ENCODE results near the gene FUCA2.

Gene FUCA2

DNA sequence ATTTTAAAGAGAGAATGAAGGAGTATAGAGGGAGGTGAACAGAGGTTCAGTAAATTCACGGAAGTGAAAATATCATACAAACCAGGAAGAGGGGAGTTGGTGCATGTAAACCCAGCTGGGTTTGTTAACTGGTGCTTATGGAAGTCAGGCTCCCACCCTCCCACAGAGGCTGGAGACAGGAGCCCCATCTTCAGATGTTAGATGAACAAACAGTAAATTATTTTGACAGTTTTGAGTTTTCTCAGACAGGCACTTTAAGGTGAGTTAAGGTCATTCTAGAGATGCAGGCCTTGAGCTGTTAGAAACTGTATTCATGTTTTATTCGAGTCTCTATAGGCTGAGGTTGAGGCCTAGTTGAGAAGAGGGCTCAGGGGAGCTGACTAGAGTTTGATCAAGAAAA lies 41.8 kb upstream of the FUCA2 start:
- DNase-seq (ENCODE audit: low read depth) = no peak
- TF ChIP-seq, protein P1, sequence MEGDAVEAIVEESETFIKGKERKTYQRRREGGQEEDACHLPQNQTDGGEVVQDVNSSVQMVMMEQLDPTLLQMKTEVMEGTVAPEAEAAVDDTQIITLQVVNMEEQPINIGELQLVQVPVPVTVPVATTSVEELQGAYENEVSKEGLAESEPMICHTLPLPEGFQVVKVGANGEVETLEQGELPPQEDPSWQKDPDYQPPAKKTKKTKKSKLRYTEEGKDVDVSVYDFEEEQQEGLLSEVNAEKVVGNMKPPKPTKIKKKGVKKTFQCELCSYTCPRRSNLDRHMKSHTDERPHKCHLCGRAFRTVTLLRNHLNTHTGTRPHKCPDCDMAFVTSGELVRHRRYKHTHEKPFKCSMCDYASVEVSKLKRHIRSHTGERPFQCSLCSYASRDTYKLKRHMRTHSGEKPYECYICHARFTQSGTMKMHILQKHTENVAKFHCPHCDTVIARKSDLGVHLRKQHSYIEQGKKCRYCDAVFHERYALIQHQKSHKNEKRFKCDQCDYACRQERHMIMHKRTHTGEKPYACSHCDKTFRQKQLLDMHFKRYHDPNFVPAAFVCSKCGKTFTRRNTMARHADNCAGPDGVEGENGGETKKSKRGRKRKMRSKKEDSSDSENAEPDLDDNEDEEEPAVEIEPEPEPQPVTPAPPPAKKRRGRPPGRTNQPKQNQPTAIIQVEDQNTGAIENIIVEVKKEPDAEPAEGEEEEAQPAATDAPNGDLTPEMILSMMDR (IDR thresholded peaks at IDR 0.05; ENCODE audit: low read length, missing control alignments) = no peak
- H3K4me3 ChIP-seq (replicated peaks; ENCODE audit: low read depth, low read length) = no peak overlapping the region

DNA sequence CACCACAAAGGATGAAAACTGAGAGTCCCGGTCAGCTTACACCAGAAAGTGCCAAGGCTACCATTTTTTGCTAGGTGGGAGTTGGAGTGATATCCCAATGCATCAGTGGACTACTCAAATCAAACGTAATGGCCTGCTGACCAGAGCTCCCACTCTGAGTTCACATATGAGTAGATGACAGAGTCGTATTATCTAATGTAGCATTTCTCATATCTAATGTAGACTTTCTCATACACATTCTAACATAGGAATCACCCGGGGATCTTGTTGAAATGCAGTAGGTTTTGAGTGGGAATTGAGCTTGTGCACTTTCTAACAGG lies 38.4 kb upstream of the FUCA2 start:
- DNase-seq (ENCODE audit: low read depth) = no peak
- TF ChIP-seq, protein P1 (IDR thresholded peaks at IDR 0.05; ENCODE audit: low read length, missing control alignments) = no peak
- H3K4me3 ChIP-seq (replicated peaks; ENCODE audit: low read depth, low read length) = no peak overlapping the region

DNA sequence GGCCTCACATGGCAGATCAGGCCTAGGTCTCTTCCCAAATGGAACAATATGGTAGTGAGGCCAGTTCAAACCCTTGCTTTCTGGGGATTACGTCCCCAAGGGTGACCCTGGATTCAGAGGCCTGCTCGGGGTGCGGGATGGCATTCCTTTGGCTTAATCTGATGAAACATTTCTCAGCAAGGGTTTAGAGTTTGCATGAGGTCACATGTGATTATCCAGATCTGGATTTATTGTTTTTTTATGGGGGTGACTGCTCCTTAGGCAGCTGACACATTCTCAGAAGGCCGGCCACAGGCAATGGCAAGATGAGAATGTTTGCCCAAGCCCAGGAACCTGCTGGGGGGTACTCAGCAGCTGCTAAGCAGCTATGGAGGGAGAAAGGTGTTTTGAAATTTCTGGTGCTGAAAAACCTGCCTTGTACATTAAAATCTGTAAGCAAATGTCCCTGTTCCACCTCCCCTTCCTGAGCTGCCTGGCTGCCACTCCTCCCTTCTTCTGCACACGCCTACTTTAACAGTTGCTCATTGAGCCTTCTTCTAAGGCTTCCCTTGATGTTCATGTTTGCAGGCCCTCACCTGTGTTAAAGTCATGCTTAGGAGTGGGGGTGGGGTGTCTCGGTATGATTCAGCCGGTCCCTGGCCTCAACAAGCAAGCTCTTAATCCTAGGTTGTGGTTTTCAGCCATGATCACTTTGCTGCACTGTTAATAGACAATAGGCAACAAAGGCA lies 37.9 kb upstream of the FUCA2 start:
- H3K4me3 ChIP-seq (replicated peaks; ENCODE audit: low read depth, low read length) = no peak overlapping the region

DNA sequence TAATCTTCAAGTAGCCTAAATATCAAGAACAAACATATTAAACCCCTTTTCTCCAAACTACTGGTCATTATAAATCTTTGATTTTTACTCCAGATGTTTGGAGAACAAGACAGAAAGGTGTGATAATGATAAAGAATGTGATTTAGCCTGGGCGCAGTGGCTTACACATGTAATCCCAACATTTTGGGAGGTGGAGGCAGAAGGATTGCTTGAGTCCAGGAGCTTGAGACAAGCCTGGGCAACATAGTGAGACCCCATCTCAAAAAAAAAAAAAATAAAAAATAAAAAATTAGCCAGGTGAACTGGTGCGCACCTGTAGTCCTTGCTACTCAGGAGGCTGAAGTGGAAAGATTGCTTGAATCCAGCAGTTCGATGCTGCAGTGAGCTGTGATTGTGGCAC lies 35.1 kb upstream of the FUCA2 start:
- TF ChIP-seq, protein P1 (IDR thresholded peaks at IDR 0.05; ENCODE audit: low read length, missing control alignments) = no peak
- DNase-seq (ENCODE audit: low read depth) = no peak
- no peak overlapping the region for H3K4me3 ChIP-seq (replicated peaks; ENCODE audit: low read depth, low read length)

More for the DNA sequence above, 37.9 kb upstream of the FUCA2 start:
- no peak for DNase-seq (ENCODE audit: low read depth)
- TF ChIP-seq, protein P1 (IDR thresholded peaks at IDR 0.05; ENCODE audit: low read length, missing control alignments) = no peak

DNA sequence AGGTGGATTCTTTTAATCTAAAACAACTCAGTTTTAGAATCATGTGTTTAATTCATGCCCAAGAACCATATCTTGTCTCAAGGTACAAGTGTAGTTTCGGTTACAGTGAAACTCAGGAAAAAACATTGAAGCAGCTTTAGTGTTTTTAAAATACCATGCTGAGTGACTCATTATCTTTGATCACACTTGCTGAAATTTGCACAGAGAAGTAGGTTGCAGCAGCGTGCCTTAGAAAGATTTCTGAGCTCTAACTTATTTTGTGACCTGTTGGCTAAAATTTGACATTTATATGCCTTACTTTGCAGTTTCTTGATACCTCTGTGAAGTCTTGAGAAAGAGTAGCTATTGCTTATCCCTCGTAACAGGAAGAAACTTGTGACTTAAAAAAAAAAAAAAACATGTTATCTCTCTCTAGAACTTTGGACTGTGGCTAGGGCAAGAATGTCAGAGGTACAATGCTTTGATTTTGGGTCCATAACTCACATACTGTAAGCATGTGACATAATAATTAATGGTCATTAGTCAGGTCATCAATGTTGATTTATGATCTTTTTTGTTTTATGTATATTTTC lies 34.5 kb upstream of the FUCA2 start:
- peak; percentile 9 for DNase-seq (ENCODE audit: low read depth)
- H3K4me3 ChIP-seq (replicated peaks; ENCODE audit: low read depth, low read length) = no peak overlapping the region
- TF ChIP-seq, protein P1 (IDR thresholded peaks at IDR 0.05; ENCODE audit: low read length, missing control alignments) = no peak

DNA sequence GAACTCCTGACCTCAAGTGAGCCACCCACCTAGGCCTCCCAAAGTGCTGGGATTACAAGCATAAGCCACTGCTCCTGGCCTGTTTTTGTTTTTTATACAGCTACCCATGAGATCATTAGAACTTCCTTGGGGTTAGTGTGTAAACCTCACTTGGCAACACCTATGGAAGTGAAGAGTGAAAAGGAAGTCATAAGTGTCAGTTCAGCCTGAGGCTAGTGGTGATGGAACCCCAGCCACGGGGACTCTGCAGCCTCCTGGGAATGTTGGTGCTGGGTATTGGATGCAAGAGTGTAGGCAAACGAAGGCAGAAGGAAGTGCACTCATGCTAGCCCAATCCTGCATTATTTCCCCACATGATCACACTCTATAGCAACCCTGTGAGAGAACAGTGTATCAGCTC lies 33.6 kb upstream of the FUCA2 start:
- no peak for DNase-seq (ENCODE audit: low read depth)
- TF ChIP-seq, protein P1 (IDR thresholded peaks at IDR 0.05; ENCODE audit: low read length, missing control alignments) = no peak
- H3K4me3 ChIP-seq (replicated peaks; ENCODE audit: low read depth, low read length) = no peak overlapping the region
